Gastrocnemius medialis (tissue), 4 donors: Measurements from ENCODE around the gene SRP54. TPM values are rescaled to one million over a fixed set of nuclear protein-coding genes. Genes with fewer than 3 reads are reported as not detected.

Source experiments
- ATAC-seq, 2 donors: fragments of 150-250 bp; one replicate each; pipeline ENCODE4 v1.9.1; 2016
- DNase-seq, 2 donors: peaks; one replicate each; pipeline ENCODE4 v3.0.0-alpha.2; 2019
- H3K27ac ChIP-seq, 4 donors: fragments of 200-600 bp; sonication (generic); 1 replicate in 1 of 4; 2 replicates in 3 of 4; pipeline ENCODE4 v1.5.1; 2016 to 2018; ENCODE audit warnings: mild to moderate bottlenecking in 2 of 4, moderate library complexity in 1 of 4
- H3K27me3 ChIP-seq, 3 donors: fragments of 200-600 bp; sonication (generic) in 2 of 3; 1 replicate in 1 of 3; 2 replicates in 2 of 3; pipeline versions ENCODE4 v1.5.1 to v1.6.0; 2016 to 2019; ENCODE audit warnings: mild to moderate bottlenecking in 1 of 3, moderate library complexity in 1 of 3
- H3K36me3 ChIP-seq, 2 donors: fragments of 200-600 bp; sonication (generic) in 1 of 2; one replicate each; pipeline ENCODE4 v1.5.1; 2017 to 2018
- H3K4me1 ChIP-seq, 2 donors: fragments of 200-600 bp; sonication (generic) in 1 of 2; one replicate each; pipeline ENCODE4 v1.5.1; 2016 to 2017; ENCODE audit warnings: mild to moderate bottlenecking in 2 of 2
- H3K4me3 ChIP-seq, 4 donors: fragments of 200-600 bp; sonication (generic) in 3 of 4; 1 replicate in 1 of 4; 2 replicates in 3 of 4; pipeline ENCODE4 v1.5.1; 2016 to 2019; ENCODE audit warnings: mild to moderate bottlenecking in 2 of 4
- H3K9me3 ChIP-seq, 3 donors: fragments of 200-600 bp; sonication (generic) in 2 of 3; 1 replicate in 1 of 3; 2 replicates in 2 of 3; pipeline ENCODE4 v1.5.1; 2016 to 2019
- CTCF ChIP-seq, 5 experiments: fragments of 450-650 bp in 3 of 5; fragments of 200-600 bp in 2 of 5; sonication (generic) in 2 of 5; IDR thresholded peaks in 4 of 5; conservative IDR thresholded peaks in 1 of 5; 1 replicate in 4 of 5; 2 replicates in 1 of 5; pipeline ENCODE4 v1.5.1; 2016 to 2019; ENCODE audit warnings: antibody characterized with exemption in 5 of 5, mild to moderate bottlenecking in 3 of 5, moderate library complexity in 3 of 5
- POLR2A ChIP-seq, 2 donors: fragments of 450-650 bp; IDR thresholded peaks; one replicate each; pipeline ENCODE4 v1.6.1; 2017; ENCODE audit warnings: antibody characterized with exemption in 2 of 2, mild to moderate bottlenecking in 2 of 2, moderate library complexity in 2 of 2
- in situ Hi-C, 4 donors: fragments of 200-750 bp; cut with MboI; loops; one replicate each; pipeline versions ENCODE4 v1.15.0 to v1.8.0; 2017; ENCODE audit warnings: low sequenced_read_pairs in 4 of 4
- intact Hi-C: fragments of 100-400 bp; cut with DNase I; formaldehyde crosslinking; loops from one replicate; pipeline ENCODE4 v1.15.1; 2023; ENCODE audit warnings: low total_unique reads
- total RNA-seq, 4 donors: library from RNA; depleted of rRNA; stranded (reverse); fragments of >200 nt; gene quantifications; one replicate each; pipeline versions ENCODE4 v1.1.0 to v1.2.3, GENCODE V29; 2016

The SRP54 gene
- total RNA-seq, 4 donors from 2014 or later, result 33.7 to 40.0 (median 34.6) TPM

GRCh38 chr14:35072226-35072625 lies 89.4 kb downstream of the SRP54 start:
- DNase-seq, result no peak
- no peak for TF ChIP-seq POLR2A (IDR thresholded peaks at IDR 0.05)
- TF ChIP-seq CTCF (IDR thresholded peaks at IDR 0.05 in 4 of 5, conservative IDR thresholded peaks at IDR 0.05 in 1 of 5), result no peak
- intact Hi-C loops, result no loop called here
- H3K4me1 ChIP-seq, result no peaks in the 10 kb centered on the region
- H3K4me3 ChIP-seq, result no peak overlapping the region
- in situ Hi-C loops, result no loop called here
- H3K36me3 ChIP-seq, result peaks cover 0 to 23% of the 10 kb centered on the region in 2 donors
- no peak overlapping the region for H3K27ac ChIP-seq
- H3K27me3 ChIP-seq, result no peaks in the 10 kb centered on the region
- no peak for ATAC-seq
- H3K9me3 ChIP-seq, result no peaks in the 10 kb centered on the region

- H3K27me3 ChIP-seq, result no peaks in the 10 kb centered on the region
- no peak for DNase-seq
- no peak overlapping the region for H3K27ac ChIP-seq
- intact Hi-C loops (no loop called here), in situ Hi-C loops (no loop called here)
- no peak overlapping the region for H3K4me3 ChIP-seq
- no peak for TF ChIP-seq POLR2A (IDR thresholded peaks at IDR 0.05)
- TF ChIP-seq CTCF (IDR thresholded peaks at IDR 0.05 in 4 of 5, conservative IDR thresholded peaks at IDR 0.05 in 1 of 5), result no peak
- no peaks in the 10 kb centered on the region for H3K9me3 ChIP-seq
- peaks cover 0 to 32% of the 10 kb centered on the region in 2 donors for H3K36me3 ChIP-seq
- no peak for ATAC-seq
- no peaks in the 10 kb centered on the region for H3K4me1 ChIP-seq
Observed at GRCh38 chr14:35073486-35073885, 90.7 kb downstream of the SRP54 start.

GRCh38 chr14:35078082-35078481 lies 95.3 kb downstream of the SRP54 start:
- peaks cover 0 to 63% of the 10 kb centered on the region in 2 donors for H3K36me3 ChIP-seq
- ATAC-seq, result no peak

More at GRCh38 chr14:35078082-35078481, 95.3 kb downstream of the SRP54 start:
- Histone ChIP-seq H3K27me3 (no peaks in the 10 kb centered on the region), H3K4me1 (no peaks in the 10 kb centered on the region), H3K4me3 (no peak overlapping the region), H3K27ac (no peak overlapping the region), H3K9me3 (no peaks in the 10 kb centered on the region)
- DNase-seq, result no peak
- in situ Hi-C loops (no loop called here), intact Hi-C loops (no loop called here)
- TF ChIP-seq CTCF (IDR thresholded peaks at IDR 0.05 in 4 of 5, conservative IDR thresholded peaks at IDR 0.05 in 1 of 5), result no peak
- no peak for TF ChIP-seq POLR2A (IDR thresholded peaks at IDR 0.05)

Other genes with a start within 250 kb of the SRP54 start
- gene BAZ1A, start 107.6 kb upstream of the SRP54 start, total RNA-seq, result 10 to 100 TPM; 11.6 to 18.5 (median 14.7) TPM
- gene FAM177A1, start 63.3 kb downstream of the SRP54 start, total RNA-seq, result 10 to 100 TPM; 13.5 to 35.8 (median 21.8) TPM
- gene PPP2R3C, start 139.0 kb downstream of the SRP54 start, total RNA-seq, result 10 to 100 TPM; 27.9 to 59.4 (median 33.2) TPM
- 10 to 100 TPM; 14.8 to 21.8 (median 20.0) TPM for gene PRORP, start 139.6 kb downstream of the SRP54 start, total RNA-seq